Neural cell (in vitro differentiated cells): ENCODE data around the gene CLIC1.

Experiments used
- EP300 ChIP-seq: fragments of 450-650 bp; conservative IDR thresholded peaks from 2 replicates; pipeline ENCODE4 v1.6.1; 2014; ENCODE audit warnings: antibody characterized with exemption, mild to moderate bottlenecking, moderate library complexity; ENCODE audit not compliant: poor library complexity, severe bottlenecking
- EZH2 ChIP-seq: fragments of 200-600, 300-800 bp; shearing (Covaris generic), sonication (generic); IDR thresholded peaks from 2 replicates; pipeline ENCODE4 v1.6.1; 2014; ENCODE audit warnings: antibody characterized with exemption, low read length, borderline replicate concordance, mild to moderate bottlenecking; ENCODE audit not compliant: insufficient read depth, poor library complexity, severe bottlenecking
- POLR2AphosphoS5 ChIP-seq: IDR thresholded peaks from 2 replicates; pipeline ENCODE4 v1.6.1; 2012
- RAD21 ChIP-seq: fragments of 450-650 bp; conservative IDR thresholded peaks from 2 replicates; pipeline ENCODE4 v1.6.1; 2014; ENCODE audit warnings: antibody characterized with exemption, mild to moderate bottlenecking, moderate library complexity
- SMC3 ChIP-seq: fragments of 450-650 bp; conservative IDR thresholded peaks from 2 replicates; pipeline ENCODE4 v1.6.1; 2014; ENCODE audit warnings: antibody characterized with exemption, mild to moderate bottlenecking, moderate library complexity; ENCODE audit not compliant: poor library complexity
- TAF1 ChIP-seq: IDR thresholded peaks from 2 replicates; pipeline ENCODE4 v1.6.1; 2012; ENCODE audit warnings: low read depth
- TF ChIP-seq, protein P1 (sequence below): fragments of 450-650 bp; IDR thresholded peaks from 2 replicates; pipeline ENCODE4 v1.5.1; 2014; ENCODE audit warnings: antibody characterized with exemption, mild to moderate bottlenecking, moderate library complexity; ENCODE audit not compliant: poor library complexity, severe bottlenecking

GRCh38 chr6:31725502-31726350 lies 10.6 kb downstream of the CLIC1 start:
- TF ChIP-seq POLR2AphosphoS5 (no peak), RAD21 (no peak), TAF1 (no peak), EZH2 (no peak), EP300 (no peak), SMC3 (no peak)
- TF ChIP-seq, protein P1, sequence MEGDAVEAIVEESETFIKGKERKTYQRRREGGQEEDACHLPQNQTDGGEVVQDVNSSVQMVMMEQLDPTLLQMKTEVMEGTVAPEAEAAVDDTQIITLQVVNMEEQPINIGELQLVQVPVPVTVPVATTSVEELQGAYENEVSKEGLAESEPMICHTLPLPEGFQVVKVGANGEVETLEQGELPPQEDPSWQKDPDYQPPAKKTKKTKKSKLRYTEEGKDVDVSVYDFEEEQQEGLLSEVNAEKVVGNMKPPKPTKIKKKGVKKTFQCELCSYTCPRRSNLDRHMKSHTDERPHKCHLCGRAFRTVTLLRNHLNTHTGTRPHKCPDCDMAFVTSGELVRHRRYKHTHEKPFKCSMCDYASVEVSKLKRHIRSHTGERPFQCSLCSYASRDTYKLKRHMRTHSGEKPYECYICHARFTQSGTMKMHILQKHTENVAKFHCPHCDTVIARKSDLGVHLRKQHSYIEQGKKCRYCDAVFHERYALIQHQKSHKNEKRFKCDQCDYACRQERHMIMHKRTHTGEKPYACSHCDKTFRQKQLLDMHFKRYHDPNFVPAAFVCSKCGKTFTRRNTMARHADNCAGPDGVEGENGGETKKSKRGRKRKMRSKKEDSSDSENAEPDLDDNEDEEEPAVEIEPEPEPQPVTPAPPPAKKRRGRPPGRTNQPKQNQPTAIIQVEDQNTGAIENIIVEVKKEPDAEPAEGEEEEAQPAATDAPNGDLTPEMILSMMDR, result no peak
